HG03457 (cell line): ENCODE results near the gene ERFE.
"Not testable (repeated sequence)": the region's sequence is repeated elsewhere in the genome, so short reads cannot be mapped to it uniquely, and the experiment has no call there.

Experiments used
- ATAC-seq: cut with Tn5 transposase; IDR thresholded peaks from one replicate; pipeline ENCODE4 v1.9.1; 2021; ENCODE audit warnings: moderate number of reproducible peaks; ENCODE audit not compliant: unreplicated experiment

The ERFE gene, protein sequence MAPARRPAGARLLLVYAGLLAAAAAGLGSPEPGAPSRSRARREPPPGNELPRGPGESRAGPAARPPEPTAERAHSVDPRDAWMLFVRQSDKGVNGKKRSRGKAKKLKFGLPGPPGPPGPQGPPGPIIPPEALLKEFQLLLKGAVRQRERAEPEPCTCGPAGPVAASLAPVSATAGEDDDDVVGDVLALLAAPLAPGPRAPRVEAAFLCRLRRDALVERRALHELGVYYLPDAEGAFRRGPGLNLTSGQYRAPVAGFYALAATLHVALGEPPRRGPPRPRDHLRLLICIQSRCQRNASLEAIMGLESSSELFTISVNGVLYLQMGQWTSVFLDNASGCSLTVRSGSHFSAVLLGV

GRCh38 chr2:238158509-238159070, at the start of gene ERFE:
Gene ERFE, plus strand, starts transcription at chr2:238158970. Its CDS starts 38 bp downstream, at chr2:238159008.
- no peak for ATAC-seq

GRCh38 chr2:238113611-238114010, 45.2 kb upstream of the ERFE start:
- no peak for ATAC-seq

DNA sequence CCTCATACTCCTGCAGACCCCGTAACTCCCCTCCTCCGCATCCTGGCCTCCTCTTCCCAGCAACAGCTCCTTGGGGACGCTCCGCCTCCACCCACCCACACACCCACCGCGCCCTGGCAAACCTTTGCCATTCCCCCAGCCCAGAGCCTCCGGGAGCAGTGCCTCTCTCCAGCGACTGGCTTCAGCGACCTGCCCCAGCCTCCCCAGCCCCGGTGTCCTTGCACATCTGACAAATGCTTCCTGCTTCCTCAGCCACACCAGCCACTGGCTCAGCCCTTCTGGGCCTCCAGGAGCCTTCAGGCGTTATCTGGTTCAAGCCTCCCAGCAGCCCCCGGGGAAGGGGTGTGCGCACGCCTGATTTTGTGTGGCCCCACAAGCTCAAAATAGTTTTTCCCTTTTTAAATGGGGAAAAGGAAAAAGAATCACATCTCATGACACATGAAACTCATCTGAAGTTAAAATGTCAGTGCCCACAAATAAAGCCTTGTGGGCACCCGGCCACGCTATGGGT, 44.4 kb upstream of the ERFE start:
- ATAC-seq, result no peak

GRCh38 chr2:238114851-238115660, 43.7 kb upstream of the ERFE start:
- no peak for ATAC-seq

GRCh38 chr2:238115709-238116108, 43.1 kb upstream of the ERFE start:
- not testable (repeated sequence) for ATAC-seq

GRCh38 chr2:238116298-238117198, 42.2 kb upstream of the ERFE start:
- no peak for ATAC-seq

DNA sequence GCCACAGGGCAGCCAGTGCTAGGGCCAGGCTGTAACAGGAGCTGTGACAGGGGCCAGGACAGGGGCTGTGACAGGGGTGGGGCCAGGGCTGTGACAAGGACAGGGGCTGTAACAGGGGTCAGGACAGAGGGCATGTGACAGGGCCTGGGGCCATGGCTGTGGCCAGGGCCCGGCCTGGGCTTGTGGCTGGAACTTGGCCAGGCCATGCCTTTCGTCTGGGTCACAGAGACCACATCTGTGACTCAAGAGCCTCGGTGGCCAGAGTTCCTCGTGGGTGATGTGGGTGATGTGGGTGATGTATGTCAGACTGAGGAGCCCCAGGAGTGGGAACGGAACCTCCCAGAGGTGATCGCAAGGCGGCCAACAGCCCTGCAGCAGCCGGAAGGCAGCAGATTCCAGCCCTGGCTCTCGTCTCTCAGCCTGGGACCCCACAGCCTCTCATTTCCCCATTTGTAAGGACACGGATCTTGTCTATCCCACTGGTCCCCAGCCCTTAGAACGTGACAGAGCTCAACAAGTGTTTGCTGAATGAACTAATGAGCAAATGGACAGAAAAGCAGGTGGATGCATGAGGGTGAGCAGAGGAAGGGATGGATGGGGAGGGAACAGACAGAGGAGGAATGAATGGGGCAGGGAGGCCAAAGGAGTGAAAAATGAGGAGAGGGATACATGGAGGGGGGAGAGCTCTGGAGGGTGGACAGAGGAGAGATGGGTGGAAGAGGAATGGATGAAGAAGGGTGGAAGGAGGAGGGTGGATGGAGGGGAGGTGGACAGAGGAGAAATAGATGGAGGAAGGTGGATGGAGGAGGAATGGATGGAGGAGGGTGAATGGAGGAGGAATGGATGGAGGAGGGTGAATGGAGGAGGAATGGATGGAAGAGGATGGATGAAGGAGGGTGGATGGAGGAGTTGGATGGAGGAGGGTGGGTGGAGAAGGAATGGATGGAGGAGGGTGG, 41.3 kb upstream of the ERFE start:
- ATAC-seq, result no peak

- ATAC-seq, result no peak
These were observed 38.9 kb upstream of the ERFE start for GRCh38 chr2:238119756-238120462.

- ATAC-seq, result no peak
These were observed 38.1 kb upstream of the ERFE start for GRCh38 chr2:238120463-238121298.

GRCh38 chr2:238121511-238122286, 37.1 kb upstream of the ERFE start:
- ATAC-seq, result no peak

DNA sequence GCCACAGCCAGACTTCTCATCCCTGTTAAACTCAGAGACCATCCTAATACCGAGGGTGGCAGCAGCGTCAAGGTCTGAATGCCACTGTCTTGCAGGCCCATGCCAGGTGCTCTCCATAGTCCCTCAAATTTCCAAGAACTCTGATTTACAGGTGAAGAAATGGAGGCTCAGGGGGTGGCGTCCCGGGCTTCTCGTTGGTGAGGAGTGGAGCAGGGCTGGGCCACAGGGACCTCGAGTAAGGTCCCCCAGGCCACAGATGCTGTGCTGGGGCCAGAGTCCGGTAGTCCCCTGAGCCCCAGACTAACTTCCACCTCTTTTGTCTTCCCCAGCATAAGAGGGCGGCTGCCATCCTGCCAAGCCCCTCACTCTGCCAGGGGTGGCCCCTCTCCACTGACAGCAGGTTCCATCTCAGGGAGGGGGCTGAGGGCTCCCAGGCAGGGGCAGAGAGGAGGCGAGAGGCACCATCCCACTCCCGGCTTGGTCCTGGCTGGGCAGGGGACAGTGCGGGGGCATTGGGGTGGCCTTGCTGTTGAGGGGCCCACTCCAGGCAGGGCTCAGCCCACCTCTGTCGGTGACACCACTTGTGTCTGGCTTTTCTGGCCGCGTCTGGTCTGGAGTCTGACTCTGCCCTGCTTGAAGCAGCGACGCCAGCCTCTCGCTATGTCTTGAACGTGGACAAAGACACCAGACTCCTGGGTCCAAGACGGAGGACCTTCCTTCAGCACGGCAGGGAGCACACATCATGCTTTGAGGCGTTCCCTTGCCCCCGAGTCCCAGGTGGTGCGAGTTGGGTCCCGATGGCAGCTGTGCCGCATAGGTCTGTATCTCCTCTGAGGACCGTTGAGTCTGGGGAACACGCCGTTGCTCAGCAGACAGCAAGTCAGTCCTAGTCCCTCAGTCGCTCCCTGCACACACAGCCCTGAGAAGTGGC, 36.2 kb upstream of the ERFE start:
- ATAC-seq, result no peak

DNA sequence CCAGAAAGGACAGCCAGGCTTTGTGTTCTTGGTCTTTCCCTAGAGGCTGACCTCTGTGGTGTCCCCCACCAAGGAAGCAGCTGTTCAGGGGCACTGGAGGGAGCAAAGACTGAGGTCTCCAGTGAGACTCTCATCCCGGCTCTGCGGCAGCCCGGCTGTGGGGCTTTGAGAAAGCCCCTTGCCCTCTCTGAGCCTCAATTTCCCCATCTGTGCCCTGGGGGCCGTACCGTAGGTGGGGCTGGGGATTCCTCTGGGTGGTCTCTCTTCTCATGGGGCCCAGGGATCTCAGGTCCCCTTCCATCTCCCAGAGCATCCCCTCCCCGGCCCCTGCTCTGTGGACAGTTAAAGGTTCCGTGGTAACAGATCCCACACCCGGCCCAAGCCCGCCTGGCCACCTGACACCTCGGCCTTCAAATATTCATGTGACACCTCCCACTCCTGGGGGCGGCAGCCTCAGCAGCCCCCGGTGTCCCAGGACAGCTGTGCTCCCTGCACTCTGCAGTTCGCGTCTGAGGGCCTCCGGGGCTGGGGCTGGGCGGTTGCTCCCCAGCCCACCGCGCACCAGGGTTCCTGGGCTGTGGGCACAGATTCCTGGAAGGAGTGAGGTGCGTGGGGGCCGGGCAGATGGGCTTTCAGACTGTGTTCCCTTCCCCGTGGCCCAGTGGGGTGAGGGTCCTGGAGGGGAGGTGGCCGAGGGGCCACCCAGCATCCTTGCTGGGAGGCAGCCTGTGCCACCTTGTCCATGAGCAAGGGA, 35.4 kb upstream of the ERFE start:
- ATAC-seq, result no peak

- ATAC-seq, result no peak
These were observed 34.7 kb upstream of the ERFE start for GRCh38 chr2:238123991-238124470.

- no peak for ATAC-seq
These were observed 34.2 kb upstream of the ERFE start for GRCh38 chr2:238124488-238125126.
